ENCODE measurements around the gene GULP1.

GULP1 gene

GRCh38 chr2:188345831-188346458 lies 54.3 kb downstream of the GULP1 start (continued):
- TF ChIP-seq ZNF211 (tag by site-specific recombination; IDR thresholded peaks at IDR 0.05; ENCODE audit: low read depth) (no peak), BCL6B (tag by site-specific recombination; IDR thresholded peaks at IDR 0.05) (no peak), PRDM1 (tag by site-specific recombination; IDR thresholded peaks at IDR 0.05) (no peak), ZNF521 (tag by site-specific recombination; IDR thresholded peaks at IDR 0.05) (no peak), BCL11A (tag by site-specific recombination; IDR thresholded peaks at IDR 0.05; ENCODE audit: low read depth) (no peak), ZNF561 (tag by site-specific recombination; IDR thresholded peaks at IDR 0.05; ENCODE audit: borderline replicate concordance) (no peak), ZBTB10 (tag by site-specific recombination; IDR thresholded peaks at IDR 0.05) (no peak), ZNF501 (tag by site-specific recombination; IDR thresholded peaks at IDR 0.05) (no peak)

DNA sequence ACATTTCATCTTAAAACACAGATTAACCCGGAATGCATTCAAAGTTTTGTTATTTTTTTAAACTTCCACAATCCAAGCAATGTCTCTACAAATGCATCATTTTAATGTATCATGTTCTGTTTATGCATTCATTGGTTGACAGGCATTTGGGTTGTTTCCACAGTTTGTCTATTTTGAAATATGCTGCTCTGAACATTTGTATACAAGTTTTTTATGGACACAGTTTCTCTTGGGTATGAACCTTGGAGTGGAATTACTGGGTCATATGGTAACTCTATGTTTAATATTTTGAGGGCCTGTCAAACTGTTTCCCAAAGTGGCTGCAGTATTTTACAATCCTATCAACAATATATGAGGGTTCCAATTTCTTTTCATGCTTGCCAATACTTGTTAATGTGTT lies 57.3 kb downstream of the GULP1 start:
- Histone ChIP-seq H3K9me3 (ENCODE audit: control insufficient read depth, insufficient read depth, low read depth, low read length) (no peaks in the 10 kb centered on the region), H3K4me3 (ENCODE audit: low read depth, low read length) (no peak overlapping the region), H3K27ac (ENCODE audit: extremely low read depth, low read depth, low read length) (no peak overlapping the region), H3K36me3 (ENCODE audit: control insufficient read depth in 2 of 2, insufficient read depth in 1 of 2, low read length in 2 of 2) (no peaks in the 10 kb centered on the region), H3K4me1 (ENCODE audit: control insufficient read depth, insufficient read depth, low read length) (peaks cover 7% of the 10 kb centered on the region; the same call in 1 of the 2 replicates)
- CTCF ChIA-PET: no interaction called here
- no peak for TF ChIP-seq ZNF214 (tag by site-specific recombination; IDR thresholded peaks at IDR 0.05; ENCODE audit: borderline replicate concordance)
- TF ChIP-seq REPIN1 (tag by site-specific recombination; IDR thresholded peaks at IDR 0.05; ENCODE audit: low read depth): no peak
- TF ChIP-seq ZNF621 (tag by site-specific recombination; IDR thresholded peaks at IDR 0.05): no peak
- no peak for TF ChIP-seq OVOL3 (tag by site-specific recombination; IDR thresholded peaks at IDR 0.05)
- TF ChIP-seq ZNF785 (tag by site-specific recombination; IDR thresholded peaks at IDR 0.05): no peak
- no peak for TF ChIP-seq FEZF1 (tag by site-specific recombination; IDR thresholded peaks at IDR 0.05)
- TF ChIP-seq, protein P1, sequence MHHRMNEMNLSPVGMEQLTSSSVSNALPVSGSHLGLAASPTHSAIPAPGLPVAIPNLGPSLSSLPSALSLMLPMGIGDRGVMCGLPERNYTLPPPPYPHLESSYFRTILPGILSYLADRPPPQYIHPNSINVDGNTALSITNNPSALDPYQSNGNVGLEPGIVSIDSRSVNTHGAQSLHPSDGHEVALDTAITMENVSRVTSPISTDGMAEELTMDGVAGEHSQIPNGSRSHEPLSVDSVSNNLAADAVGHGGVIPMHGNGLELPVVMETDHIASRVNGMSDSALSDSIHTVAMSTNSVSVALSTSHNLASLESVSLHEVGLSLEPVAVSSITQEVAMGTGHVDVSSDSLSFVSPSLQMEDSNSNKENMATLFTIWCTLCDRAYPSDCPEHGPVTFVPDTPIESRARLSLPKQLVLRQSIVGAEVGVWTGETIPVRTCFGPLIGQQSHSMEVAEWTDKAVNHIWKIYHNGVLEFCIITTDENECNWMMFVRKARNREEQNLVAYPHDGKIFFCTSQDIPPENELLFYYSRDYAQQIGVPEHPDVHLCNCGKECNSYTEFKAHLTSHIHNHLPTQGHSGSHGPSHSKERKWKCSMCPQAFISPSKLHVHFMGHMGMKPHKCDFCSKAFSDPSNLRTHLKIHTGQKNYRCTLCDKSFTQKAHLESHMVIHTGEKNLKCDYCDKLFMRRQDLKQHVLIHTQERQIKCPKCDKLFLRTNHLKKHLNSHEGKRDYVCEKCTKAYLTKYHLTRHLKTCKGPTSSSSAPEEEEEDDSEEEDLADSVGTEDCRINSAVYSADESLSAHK (tag by site-specific recombination; IDR thresholded peaks at IDR 0.05): no peak
- TF ChIP-seq, protein P2, sequence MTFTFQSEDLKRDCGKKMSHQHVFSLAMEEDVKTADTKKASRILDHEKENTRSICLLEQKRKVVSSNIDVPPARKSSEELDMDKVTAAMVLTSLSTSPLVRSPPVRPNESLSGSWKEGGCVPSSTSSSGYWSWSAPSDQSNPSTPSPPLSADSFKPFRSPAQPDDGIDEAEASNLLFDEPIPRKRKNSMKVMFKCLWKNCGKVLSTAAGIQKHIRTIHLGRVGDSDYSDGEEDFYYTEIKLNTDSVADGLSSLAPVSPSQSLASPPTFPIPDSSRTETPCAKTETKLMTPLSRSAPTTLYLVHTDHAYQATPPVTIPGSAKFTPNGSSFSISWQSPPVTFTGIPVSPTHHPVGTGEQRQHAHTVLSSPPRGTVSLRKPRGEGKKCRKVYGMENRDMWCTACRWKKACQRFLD (tag by site-specific recombination; IDR thresholded peaks at IDR 0.05): no peak
- TF ChIP-seq ZNF133 (tag by site-specific recombination; IDR thresholded peaks at IDR 0.05): no peak
- TF ChIP-seq ZNF24 (tag by site-specific recombination; IDR thresholded peaks at IDR 0.05): no peak
- TF ChIP-seq ZFHX2 (tag by site-specific recombination; conservative IDR thresholded peaks at IDR 0.05): no peak
- no peak for TF ChIP-seq YY1 (tag by site-specific recombination; IDR thresholded peaks at IDR 0.05)
- no peak for TF ChIP-seq GLIS1 (tag by site-specific recombination; IDR thresholded peaks at IDR 0.05)
- no peak for TF ChIP-seq OSR2 (tag by site-specific recombination; IDR thresholded peaks at IDR 0.05)
- TF ChIP-seq, protein P3, sequence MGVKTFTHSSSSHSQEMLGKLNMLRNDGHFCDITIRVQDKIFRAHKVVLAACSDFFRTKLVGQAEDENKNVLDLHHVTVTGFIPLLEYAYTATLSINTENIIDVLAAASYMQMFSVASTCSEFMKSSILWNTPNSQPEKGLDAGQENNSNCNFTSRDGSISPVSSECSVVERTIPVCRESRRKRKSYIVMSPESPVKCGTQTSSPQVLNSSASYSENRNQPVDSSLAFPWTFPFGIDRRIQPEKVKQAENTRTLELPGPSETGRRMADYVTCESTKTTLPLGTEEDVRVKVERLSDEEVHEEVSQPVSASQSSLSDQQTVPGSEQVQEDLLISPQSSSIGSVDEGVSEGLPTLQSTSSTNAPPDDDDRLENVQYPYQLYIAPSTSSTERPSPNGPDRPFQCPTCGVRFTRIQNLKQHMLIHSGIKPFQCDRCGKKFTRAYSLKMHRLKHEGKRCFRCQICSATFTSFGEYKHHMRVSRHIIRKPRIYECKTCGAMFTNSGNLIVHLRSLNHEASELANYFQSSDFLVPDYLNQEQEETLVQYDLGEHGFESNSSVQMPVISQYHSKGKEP (tag by site-specific recombination; IDR thresholded peaks at IDR 0.05): no peak
- no peak for TF ChIP-seq ZFP37 (tag by site-specific recombination; IDR thresholded peaks at IDR 0.05)
- TF ChIP-seq, protein P4, sequence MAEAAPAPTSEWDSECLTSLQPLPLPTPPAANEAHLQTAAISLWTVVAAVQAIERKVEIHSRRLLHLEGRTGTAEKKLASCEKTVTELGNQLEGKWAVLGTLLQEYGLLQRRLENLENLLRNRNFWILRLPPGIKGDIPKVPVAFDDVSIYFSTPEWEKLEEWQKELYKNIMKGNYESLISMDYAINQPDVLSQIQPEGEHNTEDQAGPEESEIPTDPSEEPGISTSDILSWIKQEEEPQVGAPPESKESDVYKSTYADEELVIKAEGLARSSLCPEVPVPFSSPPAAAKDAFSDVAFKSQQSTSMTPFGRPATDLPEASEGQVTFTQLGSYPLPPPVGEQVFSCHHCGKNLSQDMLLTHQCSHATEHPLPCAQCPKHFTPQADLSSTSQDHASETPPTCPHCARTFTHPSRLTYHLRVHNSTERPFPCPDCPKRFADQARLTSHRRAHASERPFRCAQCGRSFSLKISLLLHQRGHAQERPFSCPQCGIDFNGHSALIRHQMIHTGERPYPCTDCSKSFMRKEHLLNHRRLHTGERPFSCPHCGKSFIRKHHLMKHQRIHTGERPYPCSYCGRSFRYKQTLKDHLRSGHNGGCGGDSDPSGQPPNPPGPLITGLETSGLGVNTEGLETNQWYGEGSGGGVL (tag by site-specific recombination; IDR thresholded peaks at IDR 0.05): no peak
- TF ChIP-seq ZNF391 (tag by site-specific recombination; IDR thresholded peaks at IDR 0.05; ENCODE audit: borderline replicate concordance, low read depth): no peak
- POLR2A ChIA-PET: no interaction called here

Data from HEK293 (cell line).